ENCODE results near the gene NEU3.

DNA sequence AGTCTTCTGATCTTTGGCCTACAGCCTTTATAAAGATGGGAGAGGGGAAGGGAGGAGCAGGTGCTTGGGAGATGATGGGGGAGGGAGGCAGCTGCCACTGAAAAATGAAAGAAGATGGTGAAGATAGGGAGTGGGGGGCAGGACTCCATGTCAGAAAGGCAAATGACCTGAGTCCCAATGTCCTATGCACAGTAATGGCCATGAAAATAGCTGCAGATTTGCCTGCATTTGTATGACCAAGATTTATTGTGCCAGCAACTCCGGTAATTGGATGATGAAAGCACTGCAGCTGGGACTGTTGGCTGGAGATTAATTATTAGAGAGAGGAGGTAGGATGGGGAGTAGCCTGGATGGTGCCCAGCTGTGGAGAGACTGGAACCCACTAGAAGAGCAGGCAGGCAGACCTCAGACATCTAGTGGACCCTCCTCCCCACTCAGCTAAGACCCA, 36.1 kb downstream of the NEU3 start:
- TF ChIP-seq, protein P1, sequence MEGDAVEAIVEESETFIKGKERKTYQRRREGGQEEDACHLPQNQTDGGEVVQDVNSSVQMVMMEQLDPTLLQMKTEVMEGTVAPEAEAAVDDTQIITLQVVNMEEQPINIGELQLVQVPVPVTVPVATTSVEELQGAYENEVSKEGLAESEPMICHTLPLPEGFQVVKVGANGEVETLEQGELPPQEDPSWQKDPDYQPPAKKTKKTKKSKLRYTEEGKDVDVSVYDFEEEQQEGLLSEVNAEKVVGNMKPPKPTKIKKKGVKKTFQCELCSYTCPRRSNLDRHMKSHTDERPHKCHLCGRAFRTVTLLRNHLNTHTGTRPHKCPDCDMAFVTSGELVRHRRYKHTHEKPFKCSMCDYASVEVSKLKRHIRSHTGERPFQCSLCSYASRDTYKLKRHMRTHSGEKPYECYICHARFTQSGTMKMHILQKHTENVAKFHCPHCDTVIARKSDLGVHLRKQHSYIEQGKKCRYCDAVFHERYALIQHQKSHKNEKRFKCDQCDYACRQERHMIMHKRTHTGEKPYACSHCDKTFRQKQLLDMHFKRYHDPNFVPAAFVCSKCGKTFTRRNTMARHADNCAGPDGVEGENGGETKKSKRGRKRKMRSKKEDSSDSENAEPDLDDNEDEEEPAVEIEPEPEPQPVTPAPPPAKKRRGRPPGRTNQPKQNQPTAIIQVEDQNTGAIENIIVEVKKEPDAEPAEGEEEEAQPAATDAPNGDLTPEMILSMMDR (IDR thresholded peaks at IDR 0.05) = no peak
- TF ChIP-seq POLR2A (IDR thresholded peaks at IDR 0.05) = no peak
